Measurements from ENCODE around the gene SLC22A2. TPM values are rescaled to one million over a fixed set of nuclear protein-coding genes. Genes with fewer than 3 reads are reported as not detected.

The SLC22A2 gene
- total and polyA plus RNA-seq, 9 of the 15 experiments (the other 6 are each of a cell fraction or from before 2014, with no cell fraction given): not detected

- 2% methylated on average over 4 of the region's 5 CpGs for WGBS (ENCODE audit: insufficient coverage, low coverage, missing lambda C conversion rate)
- H3K27me3 ChIP-seq (ENCODE audit: control insufficient read depth in 2 of 2, insufficient read depth in 2 of 2, low read length in 2 of 2): peaks cover 11 to 28% of the 10 kb centered on the region in 2 experiments; a peak in 4 of 5 replicates
- H3K4me1 ChIP-seq (replicated peaks in 1 of 2; ENCODE audit: control insufficient read depth in 2 of 2, insufficient read depth in 2 of 2, low read length in 2 of 2): no peaks in the 10 kb centered on the region
- ChIA-PET CTCF (ENCODE audit: low intra/inter-chr PET ratio) (no interaction called here), POLR2A (interaction anchor here (0.6 to 0.7 kb wide), 3 partner anchors 217 to 989 kb away, joined by 3 read pairs; no protein-coding TSS in a partner anchor)
- intact Hi-C loops (cut with micrococcal nuclease): no loop called here
- H3K4me2 ChIP-seq (ENCODE audit: insufficient read depth, low read length): no peak overlapping the region
- no peaks in the 10 kb centered on the region for H3K79me2 ChIP-seq (ENCODE audit: control insufficient read depth, insufficient read depth, low read length)
- BruUV-seq (replicated peaks): no TSS peak
- H3K9me3 ChIP-seq (replicated peaks; ENCODE audit: control insufficient read depth, insufficient read depth, low read depth, low read length): no peaks in the 10 kb centered on the region
- H2AFZ ChIP-seq (ENCODE audit: low read depth, low read length): no peak overlapping the region
- DNase-seq (ENCODE audit: extremely low read depth in 1 of 4, low spot score in 3 of 4) (no peak), ATAC-seq (no peak), FAIRE-seq (no peak)
- H3K27ac ChIP-seq (ENCODE audit: extremely low read depth, low read depth, low read length): no peak overlapping the region
- H3K36me3 ChIP-seq (ENCODE audit: control insufficient read depth, insufficient read depth, low read length): no peaks in the 10 kb centered on the region
- TF ChIP-seq ZBTB2 (IDR thresholded peaks at IDR 0.05) (no peak), ZNF592 (IDR thresholded peaks at IDR 0.05) (no peak), HDAC6 (IDR thresholded peaks at IDR 0.05; ENCODE audit: low read depth, low read length) (no peak), PRMT5 (CRISPR knock-in tag; IDR thresholded peaks at IDR 0.05) (no peak), ZNF584 (CRISPR knock-in tag; IDR thresholded peaks at IDR 0.05; ENCODE audit: low read depth) (no peak)
- TF ChIP-seq, protein P1, sequence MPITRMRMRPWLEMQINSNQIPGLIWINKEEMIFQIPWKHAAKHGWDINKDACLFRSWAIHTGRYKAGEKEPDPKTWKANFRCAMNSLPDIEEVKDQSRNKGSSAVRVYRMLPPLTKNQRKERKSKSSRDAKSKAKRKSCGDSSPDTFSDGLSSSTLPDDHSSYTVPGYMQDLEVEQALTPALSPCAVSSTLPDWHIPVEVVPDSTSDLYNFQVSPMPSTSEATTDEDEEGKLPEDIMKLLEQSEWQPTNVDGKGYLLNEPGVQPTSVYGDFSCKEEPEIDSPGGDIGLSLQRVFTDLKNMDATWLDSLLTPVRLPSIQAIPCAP (CRISPR knock-in tag; IDR thresholded peaks at IDR 0.05; ENCODE audit: borderline replicate concordance): no peak
- no peaks in the 10 kb centered on the region for H4K20me1 ChIP-seq (replicated peaks; ENCODE audit: control insufficient read depth, insufficient read depth, low read length)
- no peak overlapping the region for H3K4me3 ChIP-seq
- in situ Hi-C loops (cut with MboI): no loop called here
- H3K9ac ChIP-seq (ENCODE audit: insufficient read depth in 1 of 2, low read depth in 2 of 2, low read length in 2 of 2): no peak overlapping the region
- H3K9me1 ChIP-seq (ENCODE audit: control insufficient read depth, insufficient read depth, low read length): no peaks in the 10 kb centered on the region
These were observed 19.7 kb upstream of the SLC22A2 start for GRCh38 chr6:160278311-160278710.

All from K562 (cell line).